ENCODE data around the gene C13orf46. TPM values are rescaled to one million over a fixed set of nuclear protein-coding genes. Genes with fewer than 3 reads are reported as not detected.

The C13orf46 gene
- total RNA-seq, 3 donors from 2014 or later = 1.3 to 1.8 (median 1.6) TPM

GRCh38 chr13:113929628-113930615 is 44.0 kb downstream of the C13orf46 start:
- Histone ChIP-seq H3K4me1 (ENCODE audit: low read depth) (no peaks in the 10 kb centered on the region), H3K9me3 (no peaks in the 10 kb centered on the region), H3K4me3 (no peak overlapping the region), H3K36me3 (ENCODE audit: low read depth) (no peaks in the 10 kb centered on the region)
- ATAC-seq = no peak
- TF ChIP-seq CTCF (IDR thresholded peaks at IDR 0.05) = no peak
- DNase-seq = no peak
- intact Hi-C loops (cut with DNase I, micrococcal nuclease) = loop anchor here in 1 of 2 donors (10.0 kb wide), 1 partner anchor 115 kb away; no protein-coding TSS in a partner anchor

- H3K4me3 ChIP-seq = no peak overlapping the region
- H3K9me3 ChIP-seq = no peaks in the 10 kb centered on the region
- intact Hi-C loops (cut with DNase I, micrococcal nuclease) = no loop called here
- H3K36me3 ChIP-seq (ENCODE audit: low read depth) = no peaks in the 10 kb centered on the region
- no peak for TF ChIP-seq CTCF (IDR thresholded peaks at IDR 0.05)
- no peaks in the 10 kb centered on the region for H3K4me1 ChIP-seq (ENCODE audit: low read depth)
- peak in 1 of 3 donors; percentile 45 for DNase-seq
- ATAC-seq = peak; percentile 47
Measured at GRCh38 chr13:113928685-113929627, 44.9 kb downstream of the C13orf46 start.

- no peaks in the 10 kb centered on the region for H3K4me1 ChIP-seq (ENCODE audit: low read depth)
- TF ChIP-seq CTCF (IDR thresholded peaks at IDR 0.05) = no peak
- no peak for DNase-seq
- no peak overlapping the region for H3K4me3 ChIP-seq
- intact Hi-C loops (cut with DNase I, micrococcal nuclease) = no loop called here
- no peaks in the 10 kb centered on the region for H3K36me3 ChIP-seq (ENCODE audit: low read depth)
- no peaks in the 10 kb centered on the region for H3K9me3 ChIP-seq
- ATAC-seq = peak; percentile 40
Measured at GRCh38 chr13:113927661-113928581, 46.0 kb downstream of the C13orf46 start.

GRCh38 chr13:113926951-113927660 is 46.8 kb downstream of the C13orf46 start:
- no peaks in the 10 kb centered on the region for H3K4me1 ChIP-seq (ENCODE audit: low read depth)
- no peak overlapping the region for H3K4me3 ChIP-seq
- ATAC-seq = no peak
- intact Hi-C loops (cut with DNase I, micrococcal nuclease) = no loop called here
- no peak for TF ChIP-seq CTCF (IDR thresholded peaks at IDR 0.05)
- H3K9me3 ChIP-seq = no peaks in the 10 kb centered on the region
- no peaks in the 10 kb centered on the region for H3K36me3 ChIP-seq (ENCODE audit: low read depth)
- DNase-seq = no peak

Measured in mucosa of descending colon (tissue), 3 donors.